Activated CD4-positive, alpha-beta T cell treated with anti-CD3 and anti-CD28 coated beads, Interleukin-2, Interleukin-6, amounts not matched to agents 100 ng/mL and 50 ng/mL, durations not matched to agents 16 hours and 8 hours (primary cell): Measurements from ENCODE around the gene FOXN1.
"Not testable (repeated sequence)": the region's sequence is repeated elsewhere in the genome, so short reads cannot be mapped to it uniquely, and the experiment has no call there.

ENCODE experiments used
- DNase-seq: peaks from one replicate; pipeline ENCODE4 v3.0.0-alpha.2; 2020

Gene FOXN1

DNA sequence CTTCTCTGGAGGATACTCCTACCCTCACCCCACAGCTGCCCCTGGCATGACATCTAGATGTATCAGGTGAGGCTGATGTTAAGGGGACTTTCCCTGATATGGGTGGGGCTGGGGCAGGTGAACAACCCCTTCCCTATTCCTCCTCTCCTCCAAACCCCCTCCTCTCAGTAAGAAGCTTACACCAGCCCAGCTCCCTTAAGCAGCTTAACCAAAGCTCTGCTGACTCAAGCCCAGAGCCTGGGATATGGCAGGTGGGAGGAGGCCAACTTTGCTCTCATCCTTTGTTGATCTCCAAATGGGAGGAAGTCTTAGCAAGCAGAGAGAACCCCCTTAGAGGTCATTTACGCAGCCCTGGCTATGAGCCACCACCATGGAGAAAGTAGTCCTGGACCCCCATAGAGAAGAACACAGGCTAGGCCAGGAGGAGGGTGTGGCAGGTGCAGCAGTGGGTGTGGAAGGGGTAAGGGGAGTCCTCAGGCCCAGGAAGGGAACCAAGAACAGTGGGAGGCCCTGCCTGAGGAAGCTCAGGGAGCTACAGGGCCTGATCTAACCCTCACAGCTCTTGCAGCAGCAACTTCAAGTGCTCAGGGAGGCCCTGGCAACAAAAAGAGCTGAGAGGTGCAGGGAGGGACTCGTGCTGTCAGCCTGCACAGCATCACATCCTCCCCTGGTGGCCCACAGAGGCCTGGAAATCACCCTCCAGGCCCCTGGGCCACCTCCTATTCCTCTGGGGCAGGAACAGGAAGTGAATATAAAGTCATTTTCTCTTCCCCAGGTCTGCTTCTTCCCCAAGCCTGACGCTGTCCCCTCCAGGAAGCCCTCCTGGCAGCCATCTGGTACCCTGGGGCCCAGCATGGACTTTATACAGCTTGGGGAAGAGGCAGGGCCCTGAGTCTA is 43.3 kb downstream of the FOXN1 start:
- DNase-seq, result peak; percentile 78

DNA sequence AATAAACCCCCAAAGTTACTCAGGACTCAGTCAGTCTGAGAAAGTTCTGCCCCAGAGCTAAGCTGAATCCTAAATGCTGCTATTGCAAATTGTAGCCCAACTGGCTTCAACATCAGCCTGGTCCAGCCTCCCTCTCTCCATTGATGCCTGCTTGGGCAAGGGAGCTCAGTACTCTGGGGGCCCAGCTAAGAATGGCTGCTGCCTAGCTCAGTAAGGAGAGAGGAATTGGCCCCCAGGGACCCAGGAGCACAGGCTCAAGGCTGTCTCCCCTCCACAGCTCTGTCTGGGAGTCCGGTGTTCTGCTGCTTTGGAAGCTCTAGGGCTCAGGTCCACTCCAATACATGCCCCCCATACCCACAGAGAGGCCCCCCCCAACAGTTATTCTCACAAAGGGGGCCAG is 44.7 kb downstream of the FOXN1 start:
- DNase-seq, result no peak

DNA sequence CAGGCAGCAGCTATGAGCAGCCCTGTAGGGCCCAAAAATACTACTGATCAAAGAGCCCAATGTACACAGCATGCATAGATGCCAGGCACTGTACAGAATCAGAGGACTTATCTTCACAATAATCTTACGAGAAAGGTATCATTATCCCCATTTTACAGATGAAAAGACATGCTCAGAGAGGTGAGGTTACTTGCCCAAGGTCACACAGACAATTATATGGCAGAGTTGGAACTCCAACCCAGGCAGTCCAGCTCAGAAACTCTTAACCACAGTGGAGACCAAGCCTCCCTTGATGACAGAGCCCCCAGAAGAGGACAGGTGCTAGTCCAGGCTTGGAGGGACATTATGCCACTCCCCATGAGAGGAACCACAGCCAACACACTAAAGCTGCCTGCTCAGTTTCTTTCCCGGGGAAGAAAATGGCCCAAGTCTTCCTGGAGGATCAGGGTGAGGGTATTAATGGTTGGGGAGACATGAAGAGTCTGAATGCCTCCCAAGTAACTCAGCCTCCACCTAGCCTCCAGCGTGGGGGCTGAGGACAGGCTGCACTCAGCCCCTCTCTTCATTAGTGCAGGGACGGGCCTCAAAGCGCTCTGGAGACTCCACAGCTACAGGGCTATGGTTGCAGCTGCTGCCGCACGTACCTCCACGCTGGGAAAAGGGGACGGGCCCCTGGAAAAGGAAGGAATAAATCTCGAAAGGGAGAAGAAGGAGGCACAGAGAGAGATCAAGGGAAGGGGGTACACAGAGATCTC is 45.5 kb downstream of the FOXN1 start:
- DNase-seq, result no peak

DNA sequence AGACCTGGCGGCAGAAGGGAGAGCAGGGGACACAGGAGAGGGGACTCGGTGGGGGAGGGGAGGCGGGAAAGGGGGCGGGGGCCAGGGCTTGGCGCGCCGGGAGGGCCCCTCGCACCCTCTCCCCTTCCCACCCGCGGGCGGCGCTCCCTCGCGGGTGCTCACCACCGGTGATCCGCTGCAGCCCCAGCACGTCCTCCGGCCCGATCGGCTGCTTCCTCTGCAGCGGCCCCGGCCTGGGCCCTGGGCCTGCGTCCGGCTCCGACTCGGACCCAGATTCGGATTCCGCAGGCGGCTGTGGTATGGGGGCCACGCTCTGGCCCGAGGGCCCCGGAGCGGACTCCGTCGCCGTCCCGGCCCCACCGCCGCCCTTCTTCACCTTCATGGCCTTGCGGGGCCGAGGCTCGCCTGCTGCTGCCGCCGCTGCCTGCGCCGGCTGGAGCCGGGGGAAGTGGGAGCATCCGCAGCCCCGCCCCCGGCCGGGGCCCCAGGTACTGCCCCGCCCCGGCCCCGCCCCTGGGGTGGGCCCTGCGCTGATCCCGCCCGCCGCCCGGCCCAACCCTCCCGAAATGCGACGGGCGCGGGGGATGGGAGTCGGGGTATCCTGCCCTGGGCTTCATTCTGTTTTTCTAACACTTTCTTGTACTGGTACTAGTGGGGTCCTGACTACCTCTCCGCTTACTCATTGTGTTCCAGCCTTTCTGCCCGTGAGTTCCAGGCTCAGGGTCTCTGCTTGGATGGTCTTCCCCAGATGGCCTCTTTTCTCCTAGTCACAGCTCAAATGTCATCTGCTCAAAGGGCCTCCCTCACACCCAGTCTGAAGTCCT is 46.2 kb downstream of the FOXN1 start, which contains the start of gene UNC119:
Gene UNC119 (minus strand): TSS at position 449 of the 824 bp plus-strand sequence. CDS start 67 bp downstream, at position 382.
- DNase-seq, result peak; percentile 86

DNA sequence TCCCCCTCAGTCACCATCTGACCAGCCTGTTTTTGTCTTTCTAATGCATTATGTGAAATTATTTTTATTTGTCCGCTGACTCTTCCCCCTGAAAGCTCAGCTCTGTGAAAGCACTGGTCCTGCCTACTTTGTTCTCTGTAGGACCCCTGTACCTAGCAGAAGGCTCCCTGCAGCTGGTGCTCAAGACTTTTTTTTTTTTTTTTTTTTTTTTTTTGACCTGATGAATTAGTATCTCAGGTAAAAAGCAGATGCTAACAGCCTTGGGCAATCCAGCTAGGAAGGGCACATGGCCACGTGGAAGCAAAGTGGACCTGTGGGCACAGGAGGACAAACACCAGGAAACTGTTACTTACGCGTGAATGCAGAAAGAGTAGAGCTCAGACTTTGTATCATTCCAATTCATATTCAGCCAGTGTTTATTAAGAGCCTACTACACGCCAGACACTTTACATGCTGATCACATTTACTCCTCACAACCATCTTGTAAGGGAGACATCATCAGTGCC is 46.9 kb downstream of the FOXN1 start:
- no peak for DNase-seq

DNA sequence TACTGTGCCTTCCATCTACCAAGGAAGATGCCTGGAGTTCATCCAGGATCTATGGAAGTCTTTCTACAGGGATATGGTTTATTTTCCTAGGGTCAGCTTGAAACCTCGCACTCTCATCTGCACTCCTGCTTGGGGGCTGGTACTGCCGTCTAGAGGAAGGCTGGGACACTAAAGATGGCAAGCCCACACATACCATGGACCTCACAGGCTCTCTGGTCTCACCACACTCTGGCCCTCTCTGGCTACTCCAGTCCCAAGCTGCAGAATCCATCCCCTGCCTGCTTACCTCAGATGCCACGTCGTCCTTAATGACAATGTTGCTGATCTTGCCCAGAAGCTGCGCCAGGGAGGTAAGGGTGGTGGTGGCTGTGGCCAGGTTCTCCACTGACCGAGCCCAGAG is 48.4 kb downstream of the FOXN1 start:
- DNase-seq, result no peak

DNA sequence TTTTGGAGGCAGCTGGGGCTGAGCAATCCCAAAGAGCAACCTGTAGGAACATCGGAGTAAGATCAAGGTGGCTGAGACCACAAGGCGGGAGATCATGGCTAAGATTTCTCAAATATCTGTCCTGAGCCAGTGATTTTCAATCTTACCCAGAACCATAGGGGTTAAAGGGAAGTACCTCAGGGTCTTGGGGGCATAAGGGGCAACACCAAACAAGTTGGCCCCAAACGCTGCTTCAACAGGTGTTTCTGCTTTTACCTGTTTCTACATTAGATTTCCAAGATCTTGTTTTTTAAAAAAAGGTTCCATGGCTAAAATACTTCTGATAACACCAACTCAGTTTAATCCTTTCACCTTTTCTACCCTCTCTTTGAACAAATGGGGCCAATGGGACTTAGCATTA is 48.9 kb downstream of the FOXN1 start:
- no peak for DNase-seq

DNA sequence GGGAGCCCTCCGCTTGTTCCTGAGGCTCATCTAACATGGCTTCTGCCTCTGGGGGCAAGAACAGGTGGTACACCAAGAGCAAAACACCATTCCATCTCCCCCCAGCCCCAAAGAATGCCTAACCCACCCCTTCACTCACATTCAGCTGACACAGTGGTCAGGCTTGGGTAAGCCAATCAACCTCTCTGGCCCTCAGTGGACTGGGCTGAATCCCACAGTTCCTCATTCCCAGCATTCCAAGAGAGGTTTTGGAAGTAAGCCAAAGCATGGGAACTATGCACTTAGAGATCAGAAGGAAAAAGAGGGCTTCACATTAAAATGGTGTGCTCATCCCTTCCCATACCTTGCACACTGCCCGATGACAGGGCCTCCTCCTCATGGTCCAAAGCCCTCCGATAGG is 57.3 kb downstream of the FOXN1 start:
- DNase-seq, result no peak

DNA sequence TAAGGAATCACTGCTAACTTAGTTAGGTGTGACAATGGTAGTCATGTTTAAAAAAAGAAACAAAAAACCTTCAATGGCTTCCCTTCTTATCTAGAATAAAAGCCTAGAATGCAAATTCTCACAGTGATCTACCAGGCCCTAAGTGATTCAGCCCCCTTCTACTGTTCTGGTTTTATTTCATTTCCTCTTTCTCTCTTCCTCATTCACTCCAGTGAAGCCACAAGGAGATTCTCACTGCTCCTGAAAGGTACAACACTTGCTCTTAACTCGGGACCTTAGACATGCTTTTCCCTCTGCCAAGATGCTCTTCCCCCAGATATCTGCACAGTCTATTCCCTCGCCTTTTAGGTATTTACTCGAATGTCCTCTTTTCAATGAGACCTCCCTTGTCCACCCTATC is 61.5 kb downstream of the FOXN1 start:
- DNase-seq, result no peak

DNA sequence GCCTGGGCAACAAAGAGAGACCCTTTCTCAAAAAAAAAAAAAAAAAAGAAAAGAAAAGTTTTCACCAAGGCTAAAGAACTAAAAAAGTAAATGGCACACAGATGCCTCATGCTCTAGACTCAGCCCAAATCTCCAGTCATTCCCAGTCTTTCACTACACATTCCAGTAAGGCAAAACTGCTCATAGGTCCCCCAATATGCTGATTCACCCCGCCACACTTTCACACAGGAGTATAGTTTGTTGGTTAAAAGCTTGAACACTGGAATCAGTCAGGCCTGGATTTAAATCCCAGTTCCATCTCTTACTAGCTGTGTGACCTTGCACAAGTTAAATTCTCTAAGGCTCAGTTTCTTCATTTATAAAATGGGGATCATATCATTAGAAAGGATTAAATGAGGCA is 63.3 kb downstream of the FOXN1 start:
- DNase-seq, result no peak

DNA sequence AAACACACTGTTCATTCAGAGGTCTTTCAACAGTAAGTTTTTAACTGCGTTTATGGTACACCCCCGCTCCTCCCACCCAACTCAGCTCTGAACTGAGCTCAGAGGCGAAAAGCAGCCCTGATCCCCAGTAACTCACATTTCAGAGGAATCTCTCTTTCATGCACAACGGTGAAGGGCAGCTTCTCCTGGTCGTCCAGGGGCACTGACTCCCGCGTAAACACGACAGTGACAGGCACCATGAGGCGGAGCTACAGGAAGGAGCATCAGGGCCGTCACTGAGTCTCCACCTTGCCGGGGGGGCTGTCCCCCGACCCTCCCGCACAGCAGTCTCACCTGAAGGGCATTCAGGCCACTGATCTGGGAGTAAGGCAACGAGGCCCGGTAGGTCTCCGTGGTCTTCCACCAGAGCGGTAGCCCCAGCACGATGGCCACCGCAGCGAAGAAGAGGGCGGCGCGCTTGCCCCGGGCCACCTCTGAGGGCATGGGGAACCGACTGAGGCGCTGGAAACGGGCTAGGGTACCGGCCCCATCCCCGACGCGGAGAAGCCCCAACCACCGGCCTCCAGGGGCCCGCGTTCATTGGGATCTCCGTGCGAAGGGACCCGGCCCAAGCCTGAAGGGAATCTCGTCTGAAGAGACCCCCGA is 64.7 kb downstream of the FOXN1 start:
- DNase-seq, result peak; percentile 63

DNA sequence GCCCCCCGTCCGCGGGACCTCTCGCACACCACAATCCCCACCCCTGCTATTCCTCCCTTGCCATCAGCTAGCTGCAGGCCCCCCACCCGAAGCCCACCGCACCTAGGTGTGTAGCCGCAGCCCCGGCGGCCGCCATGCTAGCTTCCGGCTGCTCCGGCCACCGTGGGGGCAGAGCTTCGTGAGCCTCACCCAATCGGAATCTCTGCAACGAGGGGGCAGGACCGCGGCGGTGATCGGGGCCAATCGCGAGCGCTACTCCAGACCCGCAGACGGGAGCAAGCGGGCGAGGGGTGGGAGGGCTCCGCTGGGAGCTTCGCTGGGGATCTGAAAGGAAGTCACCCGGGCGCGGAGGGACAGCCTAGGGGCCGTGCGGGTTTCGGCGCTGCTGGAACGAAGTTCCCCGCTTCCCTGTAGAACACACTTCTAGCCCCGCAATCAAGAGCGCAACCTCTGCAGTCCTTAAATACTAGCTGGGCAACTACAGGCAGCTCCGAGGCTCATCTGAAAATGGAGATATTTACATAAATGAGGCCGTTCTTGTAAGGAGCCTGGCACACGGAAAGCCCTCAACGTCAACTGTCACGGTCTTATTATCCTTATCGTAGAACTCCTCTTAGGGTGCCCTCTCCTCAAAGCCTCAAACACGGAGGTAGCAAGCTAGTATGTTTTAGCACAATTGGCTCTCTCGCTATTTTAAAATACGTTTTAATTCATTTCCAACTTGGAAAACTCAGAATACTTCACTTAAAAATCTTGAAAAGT is 65.4 kb downstream of the FOXN1 start, which contains the start of gene PIGS:
Gene PIGS (minus strand): TSS at position 164 of the 762 bp plus-strand sequence. CDS start 28 bp downstream, at position 136.
- DNase-seq, result peak; percentile 97

DNA sequence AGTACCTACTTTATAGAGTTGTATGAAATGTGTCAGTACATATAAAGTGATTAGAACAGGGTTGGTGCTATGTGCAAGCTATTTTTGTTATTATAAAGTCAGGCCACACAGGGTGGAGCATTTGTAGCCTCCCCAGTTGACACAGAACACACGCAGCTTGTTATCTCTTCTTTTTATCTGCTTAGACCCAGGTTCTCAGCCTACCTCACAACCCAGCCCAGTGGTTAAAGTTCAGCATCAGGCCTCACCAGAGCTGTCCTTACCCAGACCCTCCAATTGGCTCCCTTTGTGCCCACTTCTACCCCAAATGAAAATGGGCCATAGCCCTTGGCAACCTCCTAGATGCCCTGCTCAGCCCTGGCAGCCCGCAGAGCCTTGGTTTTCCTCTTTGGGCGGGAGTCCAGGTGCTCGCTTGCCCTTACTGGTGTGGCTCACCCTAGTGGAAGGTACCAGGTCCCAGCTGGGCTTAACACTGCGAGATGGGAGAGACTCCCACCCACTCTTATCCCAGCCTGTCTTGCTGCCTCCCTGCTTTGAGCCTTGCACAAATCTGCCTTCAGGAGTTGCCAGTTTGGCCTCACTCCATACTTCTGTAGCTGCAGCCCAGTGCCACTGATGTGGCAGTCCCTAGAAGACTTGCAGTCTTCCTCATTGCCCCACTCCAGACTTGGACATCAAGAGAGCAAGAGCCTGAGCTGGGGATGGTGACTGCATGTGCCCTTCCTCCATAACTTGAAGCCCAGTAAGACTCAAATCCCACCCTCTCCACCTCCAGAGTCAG is 66.3 kb downstream of the FOXN1 start:
- DNase-seq, result no peak

DNA sequence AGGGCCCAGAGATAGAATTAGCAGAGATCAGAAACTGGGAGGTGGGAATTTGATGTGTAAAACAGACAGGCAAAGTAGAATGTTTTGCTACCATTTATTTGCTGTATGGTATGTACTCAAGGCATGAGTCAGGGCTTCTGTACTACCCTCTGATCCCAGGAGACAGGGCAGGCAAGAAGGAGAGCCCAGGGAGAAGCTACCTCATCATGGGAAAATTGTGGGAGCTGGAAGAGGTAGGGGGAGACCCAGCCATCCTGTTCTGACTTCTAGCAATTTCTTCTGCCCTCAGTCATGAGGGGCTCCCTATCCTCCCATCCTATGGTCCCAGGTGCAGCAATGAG is 66.9 kb downstream of the FOXN1 start:
- DNase-seq, result no peak

DNA sequence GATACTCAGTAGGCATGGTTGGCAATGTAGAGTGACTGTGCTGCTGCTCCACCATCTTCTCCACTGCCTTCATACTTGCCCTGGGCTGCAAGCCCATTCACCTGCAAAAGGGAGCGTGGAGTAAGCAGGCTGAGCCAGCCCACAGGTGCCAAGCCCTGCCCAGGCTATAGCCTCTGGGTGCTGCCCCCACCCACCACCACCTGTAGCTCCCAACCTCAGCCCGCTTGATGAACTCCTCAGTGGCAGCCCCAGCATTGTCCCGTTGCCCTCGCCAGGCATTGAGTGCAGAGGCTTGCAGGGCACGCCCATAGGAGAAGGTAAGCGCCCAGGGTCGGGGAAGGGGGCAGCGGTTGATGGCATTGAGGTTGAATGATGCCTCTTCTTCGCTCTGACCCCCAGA is 67.4 kb downstream of the FOXN1 start:
- DNase-seq, result no peak

DNA sequence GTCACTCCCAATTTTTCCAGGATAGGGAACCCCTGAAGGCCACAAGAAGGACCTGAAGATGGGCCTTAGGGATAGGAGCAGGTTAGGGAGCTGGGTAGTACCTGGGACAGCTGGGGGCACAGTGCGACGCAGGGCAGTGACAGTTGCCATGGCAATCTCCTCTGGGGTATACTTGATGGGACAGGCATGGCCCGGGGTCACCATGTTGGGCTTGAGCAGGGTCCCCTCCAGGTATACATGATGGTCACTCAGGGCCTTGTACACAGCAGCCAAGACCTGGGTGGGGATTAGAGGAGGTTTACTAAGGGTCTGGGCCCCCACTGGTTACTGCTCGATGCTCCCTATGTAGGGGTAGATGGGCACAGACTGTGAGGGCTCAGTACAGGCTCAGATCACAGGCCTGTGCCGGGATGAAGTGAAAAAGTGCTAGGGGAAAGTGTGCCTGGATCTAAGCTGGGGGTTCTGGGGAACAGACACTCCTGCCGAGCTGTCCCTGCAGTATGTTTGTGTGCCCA is 67.9 kb downstream of the FOXN1 start:
- no peak for DNase-seq

DNA sequence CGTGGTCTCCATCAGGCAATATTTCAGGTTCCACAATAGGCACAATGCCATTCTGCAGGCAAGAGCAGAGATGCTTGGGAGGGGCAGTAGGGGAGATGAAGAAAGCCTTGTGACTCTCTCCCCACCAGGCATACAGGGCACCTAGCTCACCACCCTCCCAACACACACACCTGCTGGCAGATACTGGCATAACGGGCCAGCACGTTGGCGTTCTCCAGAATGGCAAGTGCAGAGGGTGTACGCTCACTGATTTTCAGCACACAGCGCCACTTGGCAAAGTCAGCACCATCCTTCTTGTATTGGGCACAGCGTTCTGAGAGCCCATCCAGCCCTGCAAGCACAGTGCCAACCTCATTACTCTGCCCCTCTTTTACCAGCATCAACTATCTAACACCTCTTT is 68.4 kb downstream of the FOXN1 start:
- no peak for DNase-seq

DNA sequence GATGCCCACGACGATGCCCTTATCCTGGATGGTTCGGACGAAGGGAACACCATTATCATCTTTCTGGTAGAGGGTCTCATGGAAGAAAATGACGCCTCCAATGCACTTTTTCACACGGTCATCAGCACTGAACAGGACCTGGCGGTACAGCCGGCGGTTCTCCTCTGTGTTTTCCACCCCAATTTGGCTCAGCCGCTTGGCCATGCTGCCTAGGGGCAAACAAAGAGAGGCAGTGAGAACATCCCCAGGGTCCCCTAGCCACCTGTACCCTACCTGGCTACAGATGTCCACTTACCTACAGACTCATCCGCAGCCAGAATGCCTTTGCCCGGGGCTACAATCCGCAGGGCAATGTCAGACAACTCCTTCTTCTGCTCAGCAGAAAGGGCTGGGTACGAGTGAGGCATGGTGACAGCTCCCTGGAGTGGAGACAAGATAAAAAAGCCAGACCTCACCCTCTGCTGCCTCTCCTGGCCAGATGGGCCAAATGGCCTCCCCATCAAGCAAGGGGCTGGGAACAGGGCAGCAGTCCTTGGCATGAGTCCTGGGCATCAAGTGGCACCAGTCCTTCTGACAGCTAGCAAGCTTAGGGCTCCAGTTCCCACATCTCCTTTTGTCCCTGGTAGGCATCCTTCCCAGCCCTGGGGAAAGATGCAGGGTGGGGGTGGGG is 69.1 kb downstream of the FOXN1 start:
- DNase-seq, result no peak

DNA sequence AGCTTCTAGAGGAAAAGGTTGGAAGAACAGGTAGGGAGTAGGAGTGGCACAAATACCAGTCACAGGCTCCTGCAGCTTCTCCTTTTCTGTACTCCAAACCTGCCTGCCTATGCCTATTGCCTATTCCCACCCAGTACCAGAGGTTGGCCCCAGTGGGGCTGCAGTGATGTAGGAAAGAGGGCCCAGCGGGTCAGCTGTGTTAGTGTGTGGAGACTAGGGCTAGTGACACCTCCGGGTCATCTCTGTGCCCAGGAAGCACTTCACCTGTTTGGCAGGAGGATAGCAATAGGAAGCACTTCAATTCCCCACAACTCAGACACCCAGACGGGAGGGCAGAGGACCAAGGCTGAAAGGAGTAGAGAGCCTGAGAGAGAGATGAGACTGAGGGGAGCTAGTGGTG is 69.9 kb downstream of the FOXN1 start:
- DNase-seq, result not testable (repeated sequence)
